Tibial artery (tissue), 4 donors: ENCODE results near the gene BEST3.

Experiments
- DNase-seq, 2 donors: peaks; one replicate each; pipeline ENCODE4 v3.0.0-alpha.2; 2019
- H3K27ac ChIP-seq, 2 donors: fragments of 200-600 bp; sonication (generic) in 1 of 2; 1 replicate in 1 of 2; 2 replicates in 1 of 2; pipeline ENCODE4 v1.5.1; 2018 to 2019; ENCODE audit warnings: mild to moderate bottlenecking in 1 of 2
- H3K27me3 ChIP-seq, 2 donors: fragments of 200-600 bp; sonication (generic) in 1 of 2; one replicate each; pipeline versions ENCODE4 v1.5.1 to v1.6.0; 2016 to 2019
- H3K36me3 ChIP-seq, 3 donors: fragments of 200-600 bp; sonication (generic) in 2 of 3; one replicate each; pipeline ENCODE4 v1.5.1; 2016 to 2019; ENCODE audit warnings: mild to moderate bottlenecking in 2 of 3
- H3K4me1 ChIP-seq, 4 donors: fragments of 200-600 bp; sonication (generic) in 2 of 4; 1 replicate in 3 of 4; 2 replicates in 1 of 4; pipeline ENCODE4 v1.5.1; 2016 to 2019
- H3K4me3 ChIP-seq, 2 donors: fragments of 200-600 bp; sonication (generic) in 1 of 2; 1 replicate in 1 of 2; 2 replicates in 1 of 2; pipeline ENCODE4 v1.5.1; 2018 to 2019; ENCODE audit warnings: mild to moderate bottlenecking in 2 of 2
- H3K9me3 ChIP-seq, 3 donors: fragments of 200-600 bp; sonication (generic) in 1 of 3; one replicate each; pipeline ENCODE4 v1.5.1; 2016 to 2019
- intact Hi-C: fragments of 100-400 bp; cut with DNase I; formaldehyde crosslinking; loops from one replicate; pipeline ENCODE4 v1.15.0; 2023; ENCODE audit warnings: low total_unique reads
- TF ChIP-seq, protein P1 (sequence below), 2 experiments: fragments of 200-600 bp in 1 of 2; fragments of 450-650 bp in 1 of 2; IDR thresholded peaks; one replicate each; pipeline ENCODE4 v1.5.1; 2017 to 2019; ENCODE audit warnings: antibody characterized with exemption in 2 of 2, mild to moderate bottlenecking in 1 of 2, moderate library complexity in 1 of 2

Gene BEST3

DNA sequence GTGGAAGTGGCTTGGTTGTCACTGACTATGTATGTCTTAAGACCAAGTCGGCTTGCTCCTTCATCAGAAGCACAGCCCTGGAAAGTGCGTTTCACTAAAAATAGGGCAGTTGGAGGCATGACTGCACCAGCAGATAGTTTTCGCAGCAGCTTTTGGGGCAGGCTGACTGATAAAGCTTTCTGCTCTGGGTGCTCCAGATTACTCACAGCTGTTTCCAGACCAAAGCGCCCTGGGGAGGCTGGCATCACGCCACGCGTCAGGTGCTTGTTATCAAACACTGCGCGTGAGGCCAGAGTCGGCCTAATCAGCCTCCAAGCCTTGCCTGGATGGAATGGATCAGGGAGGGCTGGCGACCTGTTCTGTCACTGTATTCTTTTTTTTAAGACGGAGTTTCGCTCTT, 75.1 kb downstream of the BEST3 start:
- H3K4me1 ChIP-seq = no peaks in the 10 kb centered on the region
- H3K9me3 ChIP-seq = no peaks in the 10 kb centered on the region
- TF ChIP-seq, protein P1, sequence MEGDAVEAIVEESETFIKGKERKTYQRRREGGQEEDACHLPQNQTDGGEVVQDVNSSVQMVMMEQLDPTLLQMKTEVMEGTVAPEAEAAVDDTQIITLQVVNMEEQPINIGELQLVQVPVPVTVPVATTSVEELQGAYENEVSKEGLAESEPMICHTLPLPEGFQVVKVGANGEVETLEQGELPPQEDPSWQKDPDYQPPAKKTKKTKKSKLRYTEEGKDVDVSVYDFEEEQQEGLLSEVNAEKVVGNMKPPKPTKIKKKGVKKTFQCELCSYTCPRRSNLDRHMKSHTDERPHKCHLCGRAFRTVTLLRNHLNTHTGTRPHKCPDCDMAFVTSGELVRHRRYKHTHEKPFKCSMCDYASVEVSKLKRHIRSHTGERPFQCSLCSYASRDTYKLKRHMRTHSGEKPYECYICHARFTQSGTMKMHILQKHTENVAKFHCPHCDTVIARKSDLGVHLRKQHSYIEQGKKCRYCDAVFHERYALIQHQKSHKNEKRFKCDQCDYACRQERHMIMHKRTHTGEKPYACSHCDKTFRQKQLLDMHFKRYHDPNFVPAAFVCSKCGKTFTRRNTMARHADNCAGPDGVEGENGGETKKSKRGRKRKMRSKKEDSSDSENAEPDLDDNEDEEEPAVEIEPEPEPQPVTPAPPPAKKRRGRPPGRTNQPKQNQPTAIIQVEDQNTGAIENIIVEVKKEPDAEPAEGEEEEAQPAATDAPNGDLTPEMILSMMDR (IDR thresholded peaks at IDR 0.05) = no peak
- no peaks in the 10 kb centered on the region for H3K36me3 ChIP-seq
- H3K27ac ChIP-seq = no peak overlapping the region
- H3K27me3 ChIP-seq = no peaks in the 10 kb centered on the region
- H3K4me3 ChIP-seq = no peak overlapping the region
- intact Hi-C loops = no loop called here
- DNase-seq = no peak

DNA sequence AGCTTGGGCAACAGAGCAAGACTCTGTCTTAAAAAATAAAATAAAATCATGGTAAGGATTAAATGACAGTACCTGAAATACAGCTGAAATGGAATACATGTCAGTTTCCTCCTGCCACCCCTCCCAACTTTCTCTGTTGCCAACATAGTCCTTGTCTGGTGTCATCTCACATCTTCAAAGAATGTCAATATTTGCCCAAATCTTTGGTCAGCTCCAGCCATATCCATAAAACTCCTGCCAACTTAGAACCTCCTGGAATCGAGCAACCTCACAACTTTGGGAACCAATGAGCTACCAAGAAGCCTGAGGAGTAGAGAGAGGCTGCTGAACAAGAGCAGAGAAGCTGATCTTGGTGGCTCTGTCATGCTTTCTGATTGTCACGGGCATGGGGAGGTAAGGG, 77.6 kb downstream of the BEST3 start:
- H3K9me3 ChIP-seq = no peaks in the 10 kb centered on the region
- TF ChIP-seq, protein P1 (IDR thresholded peaks at IDR 0.05) = no peak

GRCh38 chr12:69620921-69621320, 78.2 kb downstream of the BEST3 start:
- Histone ChIP-seq H3K4me1 (no peaks in the 10 kb centered on the region), H3K27me3 (no peaks in the 10 kb centered on the region), H3K27ac (no peak overlapping the region), H3K36me3 (no peaks in the 10 kb centered on the region), H3K4me3 (no peak overlapping the region), H3K9me3 (no peaks in the 10 kb centered on the region)
- DNase-seq = no peak
- intact Hi-C loops = no loop called here
- TF ChIP-seq, protein P1 (IDR thresholded peaks at IDR 0.05) = no peak

More for the DNA sequence above, 77.6 kb downstream of the BEST3 start:
- Histone ChIP-seq H3K27ac (no peak overlapping the region), H3K4me1 (no peaks in the 10 kb centered on the region), H3K27me3 (no peaks in the 10 kb centered on the region), H3K36me3 (no peaks in the 10 kb centered on the region), H3K4me3 (no peak overlapping the region)
- no peak for DNase-seq
- intact Hi-C loops = no loop called here

DNA sequence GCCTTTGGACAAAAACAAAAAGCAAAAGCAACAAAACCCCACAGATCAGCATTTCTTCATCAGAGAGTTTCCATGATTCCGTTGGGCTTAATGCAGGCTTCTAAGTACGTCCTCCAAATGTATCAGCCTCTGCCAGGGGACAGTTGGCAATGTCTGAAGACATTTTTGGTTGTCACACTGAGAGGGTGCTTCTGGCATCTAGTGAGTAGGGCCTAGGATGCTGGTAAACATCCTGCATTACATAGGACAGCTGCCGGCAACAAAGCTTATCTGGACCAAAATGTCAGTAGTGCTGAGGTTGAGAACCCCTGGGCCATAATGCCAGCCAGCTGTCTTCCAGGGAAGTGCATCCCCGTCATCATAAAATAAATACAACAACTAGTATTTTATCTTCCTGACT, 79.0 kb downstream of the BEST3 start:
- no peaks in the 10 kb centered on the region for H3K36me3 ChIP-seq
- no peaks in the 10 kb centered on the region for H3K9me3 ChIP-seq
- intact Hi-C loops = no loop called here
- H3K4me1 ChIP-seq = no peaks in the 10 kb centered on the region
- TF ChIP-seq, protein P1 (IDR thresholded peaks at IDR 0.05) = no peak
- H3K27me3 ChIP-seq = no peaks in the 10 kb centered on the region
- no peak for DNase-seq
- H3K27ac ChIP-seq = no peak overlapping the region
- no peak overlapping the region for H3K4me3 ChIP-seq

GRCh38 chr12:69619050-69619449, 80.1 kb downstream of the BEST3 start:
- Histone ChIP-seq H3K4me1 (no peaks in the 10 kb centered on the region), H3K9me3 (no peaks in the 10 kb centered on the region), H3K4me3 (no peak overlapping the region), H3K36me3 (no peaks in the 10 kb centered on the region), H3K27ac (no peak overlapping the region), H3K27me3 (no peaks in the 10 kb centered on the region)
- DNase-seq = no peak
- TF ChIP-seq, protein P1 (IDR thresholded peaks at IDR 0.05) = no peak
- intact Hi-C loops = no loop called here

GRCh38 chr12:69616025-69616424, 83.1 kb downstream of the BEST3 start:
- Histone ChIP-seq H3K4me3 (no peak overlapping the region), H3K27ac (no peak overlapping the region), H3K4me1 (no peaks in the 10 kb centered on the region), H3K9me3 (no peaks in the 10 kb centered on the region), H3K36me3 (no peaks in the 10 kb centered on the region), H3K27me3 (no peaks in the 10 kb centered on the region)
- TF ChIP-seq, protein P1 (IDR thresholded peaks at IDR 0.05) = no peak
- DNase-seq = no peak
- intact Hi-C loops = no loop called here
